ENCODE data around the gene C9orf57. TPM values are rescaled to one million over a fixed set of nuclear protein-coding genes. Genes with fewer than 3 reads are reported as not detected.
"Not testable (repeated sequence)": the region's sequence is repeated elsewhere in the genome, so short reads cannot be mapped to it uniquely, and the experiment has no call there.

Gene C9orf57, protein sequence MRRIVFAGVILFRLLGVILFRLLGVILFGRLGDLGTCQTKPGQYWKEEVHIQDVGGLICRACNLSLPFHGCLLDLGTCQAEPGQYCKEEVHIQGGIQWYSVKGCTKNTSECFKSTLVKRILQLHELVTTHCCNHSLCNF
- total RNA-seq = not detected in 2 replicates
- long read RNA-seq = 0 reads

DNA sequence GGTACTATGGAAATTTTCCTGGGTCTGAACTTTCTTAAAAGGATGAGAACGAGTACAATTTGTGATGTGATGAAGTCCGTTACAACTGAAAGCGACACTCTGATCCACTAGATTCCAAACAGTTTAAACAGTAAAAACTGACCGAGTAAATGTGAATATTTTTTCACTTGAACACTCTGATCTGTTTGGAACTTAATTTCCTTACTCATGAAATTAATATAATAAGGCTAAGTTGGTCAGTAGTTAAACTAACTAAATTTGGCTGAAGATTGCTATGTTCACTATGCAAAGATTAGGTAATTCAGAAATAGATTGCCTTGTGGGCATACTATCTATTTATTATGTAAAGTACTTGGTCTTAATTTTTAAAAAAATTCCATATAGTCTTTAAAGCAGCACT, at the start of gene C9orf57:
Gene C9orf57, minus strand, starts transcription at position 101 of the 400 bp plus-strand sequence. CDS start 1,282 bp downstream, outside the sequence.
- TF ChIP-seq, protein P1, sequence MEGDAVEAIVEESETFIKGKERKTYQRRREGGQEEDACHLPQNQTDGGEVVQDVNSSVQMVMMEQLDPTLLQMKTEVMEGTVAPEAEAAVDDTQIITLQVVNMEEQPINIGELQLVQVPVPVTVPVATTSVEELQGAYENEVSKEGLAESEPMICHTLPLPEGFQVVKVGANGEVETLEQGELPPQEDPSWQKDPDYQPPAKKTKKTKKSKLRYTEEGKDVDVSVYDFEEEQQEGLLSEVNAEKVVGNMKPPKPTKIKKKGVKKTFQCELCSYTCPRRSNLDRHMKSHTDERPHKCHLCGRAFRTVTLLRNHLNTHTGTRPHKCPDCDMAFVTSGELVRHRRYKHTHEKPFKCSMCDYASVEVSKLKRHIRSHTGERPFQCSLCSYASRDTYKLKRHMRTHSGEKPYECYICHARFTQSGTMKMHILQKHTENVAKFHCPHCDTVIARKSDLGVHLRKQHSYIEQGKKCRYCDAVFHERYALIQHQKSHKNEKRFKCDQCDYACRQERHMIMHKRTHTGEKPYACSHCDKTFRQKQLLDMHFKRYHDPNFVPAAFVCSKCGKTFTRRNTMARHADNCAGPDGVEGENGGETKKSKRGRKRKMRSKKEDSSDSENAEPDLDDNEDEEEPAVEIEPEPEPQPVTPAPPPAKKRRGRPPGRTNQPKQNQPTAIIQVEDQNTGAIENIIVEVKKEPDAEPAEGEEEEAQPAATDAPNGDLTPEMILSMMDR (IDR thresholded peaks at IDR 0.05) = no peak
- peaks cover 8% of the 10 kb centered on the region for H3K27me3 Mint-ChIP-seq (ENCODE audit: unreplicated experiment)
- no peaks in the 10 kb centered on the region for H3K36me3 Mint-ChIP-seq (ENCODE audit: unreplicated experiment)
- H3K4me1 Mint-ChIP-seq (ENCODE audit: unreplicated experiment) = no peaks in the 10 kb centered on the region
- no peaks in the 10 kb centered on the region for H3K9me3 Mint-ChIP-seq (ENCODE audit: unreplicated experiment)
- no peak for DNase-seq (ENCODE audit: extremely low spot score, unreplicated experiment)
- H3K27ac Mint-ChIP-seq (ENCODE audit: unreplicated experiment) = no peak within 1 kb of the TSS
- H3K4me3 Mint-ChIP-seq (ENCODE audit: unreplicated experiment) = no peak within 1 kb of the TSS

DNA sequence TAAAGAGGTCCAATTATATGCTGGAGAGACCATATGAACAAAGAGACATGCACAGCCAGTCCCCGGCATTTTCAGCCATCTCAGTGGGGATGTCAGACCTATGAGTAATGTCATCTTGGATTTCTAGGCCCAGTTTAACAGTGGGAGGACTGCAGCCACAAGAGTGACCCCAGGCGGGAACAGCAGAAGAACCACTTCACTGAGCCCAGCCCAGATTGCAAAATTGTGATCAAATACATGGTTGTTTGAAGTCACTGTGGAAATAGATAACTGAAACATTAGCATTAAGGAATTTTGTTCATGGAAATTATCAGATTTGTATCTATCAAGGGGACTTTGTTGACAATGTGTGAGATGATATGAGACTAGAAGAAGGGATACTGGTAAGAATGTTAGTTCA, 42.1 kb upstream of the C9orf57 start:
- Mint-ChIP-seq H3K4me1 (ENCODE audit: unreplicated experiment) (no peaks in the 10 kb centered on the region), H3K27me3 (ENCODE audit: unreplicated experiment) (no peaks in the 10 kb centered on the region), H3K4me3 (ENCODE audit: unreplicated experiment) (no peak overlapping the region), H3K27ac (ENCODE audit: unreplicated experiment) (no peak overlapping the region), H3K9me3 (ENCODE audit: unreplicated experiment) (peaks cover 4% of the 10 kb centered on the region), H3K36me3 (ENCODE audit: unreplicated experiment) (no peaks in the 10 kb centered on the region)
- TF ChIP-seq, protein P1 (IDR thresholded peaks at IDR 0.05) = no peak
- DNase-seq (ENCODE audit: extremely low spot score, unreplicated experiment) = no peak

DNA sequence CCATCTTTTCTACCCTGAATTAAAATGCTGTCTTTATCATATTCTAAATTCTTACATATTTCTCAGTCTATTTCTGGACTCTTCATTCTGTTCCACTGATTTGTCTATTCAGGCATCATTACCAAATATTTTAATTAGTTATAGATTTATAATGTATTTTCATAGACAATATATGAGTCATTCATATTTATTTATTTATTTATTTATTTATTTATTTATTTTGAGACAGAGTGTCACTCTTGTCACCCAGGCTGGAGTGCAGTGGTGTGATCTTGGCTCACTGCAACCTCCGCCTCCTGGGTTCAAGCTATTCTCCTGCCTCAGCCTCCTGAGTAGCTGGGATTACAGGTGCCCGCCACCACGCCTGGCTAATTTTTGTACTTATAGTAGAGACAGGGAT, 35.1 kb upstream of the C9orf57 start:
- not testable (repeated sequence) for H3K36me3 Mint-ChIP-seq (ENCODE audit: unreplicated experiment); DNase-seq (ENCODE audit: extremely low spot score, unreplicated experiment); H3K4me3 Mint-ChIP-seq (ENCODE audit: unreplicated experiment); H3K9me3 Mint-ChIP-seq (ENCODE audit: unreplicated experiment); H3K27me3 Mint-ChIP-seq (ENCODE audit: unreplicated experiment); H3K4me1 Mint-ChIP-seq (ENCODE audit: unreplicated experiment); H3K27ac Mint-ChIP-seq (ENCODE audit: unreplicated experiment)

DNA sequence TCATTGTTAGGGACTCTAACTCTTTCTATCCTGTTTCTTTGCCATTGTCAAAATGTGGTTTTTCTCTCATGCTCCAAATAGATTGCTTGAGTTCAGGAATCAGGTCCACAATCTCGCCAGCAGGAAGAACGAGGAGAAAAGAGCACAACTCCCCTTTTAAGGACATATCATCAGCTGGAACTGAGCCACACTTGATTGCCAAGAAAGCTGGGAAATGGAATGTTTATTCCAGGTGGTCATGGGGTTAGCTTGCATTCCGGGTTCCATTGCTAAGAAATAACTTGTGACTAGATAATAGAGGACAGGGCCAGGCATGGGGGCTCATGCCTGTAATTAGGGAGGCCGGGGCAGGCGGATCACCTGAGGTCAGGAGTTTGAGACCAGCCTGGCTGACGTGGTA, 32.4 kb upstream of the C9orf57 start:
- H3K36me3 Mint-ChIP-seq (ENCODE audit: unreplicated experiment) = no peaks in the 10 kb centered on the region
- H3K4me3 Mint-ChIP-seq (ENCODE audit: unreplicated experiment) = no peak overlapping the region

DNA sequence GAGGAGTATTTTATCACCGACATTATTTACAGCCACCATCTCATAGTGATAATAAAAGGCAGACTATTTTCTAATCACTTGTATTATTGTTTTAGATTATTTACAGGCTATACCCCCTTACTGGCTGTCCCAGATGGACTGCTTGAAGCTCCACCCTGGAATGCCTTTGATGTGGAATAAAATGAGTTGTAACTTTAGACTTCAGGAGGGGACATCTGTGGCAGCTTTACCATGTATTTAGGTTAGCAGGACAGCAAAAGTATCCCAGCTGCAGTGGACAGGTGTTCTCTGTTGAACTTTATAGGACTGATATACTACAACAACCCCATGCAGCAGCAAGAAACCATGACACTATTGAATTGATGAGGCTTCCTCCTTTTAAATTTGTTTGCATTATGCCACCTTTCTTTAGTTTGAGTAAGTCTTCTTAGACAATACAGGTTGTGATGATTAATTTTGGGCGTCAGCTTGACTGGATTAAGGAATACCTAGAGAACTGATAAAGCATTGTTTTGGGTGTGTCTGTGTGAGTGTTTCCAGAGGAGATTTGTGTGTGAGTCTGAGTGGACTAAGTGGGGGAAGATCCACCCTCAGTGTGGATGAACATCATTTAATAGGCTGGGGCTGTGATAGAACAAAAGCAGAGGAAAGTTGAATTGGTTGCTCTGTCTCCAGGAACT, 29.2 kb upstream of the C9orf57 start:
- Mint-ChIP-seq H3K4me1 (ENCODE audit: unreplicated experiment) (no peaks in the 10 kb centered on the region), H3K9me3 (ENCODE audit: unreplicated experiment) (no peaks in the 10 kb centered on the region), H3K4me3 (ENCODE audit: unreplicated experiment) (no peak overlapping the region), H3K36me3 (ENCODE audit: unreplicated experiment) (no peaks in the 10 kb centered on the region), H3K27me3 (ENCODE audit: unreplicated experiment) (peaks cover 4% of the 10 kb centered on the region), H3K27ac (ENCODE audit: unreplicated experiment) (no peak overlapping the region)
- TF ChIP-seq, protein P1 (IDR thresholded peaks at IDR 0.05) = no peak
- DNase-seq (ENCODE audit: extremely low spot score, unreplicated experiment) = no peak

More for the DNA sequence above, 32.4 kb upstream of the C9orf57 start:
- no peak for DNase-seq (ENCODE audit: extremely low spot score, unreplicated experiment)
- no peaks in the 10 kb centered on the region for H3K4me1 Mint-ChIP-seq (ENCODE audit: unreplicated experiment)
- no peaks in the 10 kb centered on the region for H3K27me3 Mint-ChIP-seq (ENCODE audit: unreplicated experiment)
- TF ChIP-seq, protein P1 (IDR thresholded peaks at IDR 0.05) = no peak
- H3K27ac Mint-ChIP-seq (ENCODE audit: unreplicated experiment) = no peak overlapping the region
- no peaks in the 10 kb centered on the region for H3K9me3 Mint-ChIP-seq (ENCODE audit: unreplicated experiment)
